ENCODE data around the gene EIF4E3.

EIF4E3 gene

DNA sequence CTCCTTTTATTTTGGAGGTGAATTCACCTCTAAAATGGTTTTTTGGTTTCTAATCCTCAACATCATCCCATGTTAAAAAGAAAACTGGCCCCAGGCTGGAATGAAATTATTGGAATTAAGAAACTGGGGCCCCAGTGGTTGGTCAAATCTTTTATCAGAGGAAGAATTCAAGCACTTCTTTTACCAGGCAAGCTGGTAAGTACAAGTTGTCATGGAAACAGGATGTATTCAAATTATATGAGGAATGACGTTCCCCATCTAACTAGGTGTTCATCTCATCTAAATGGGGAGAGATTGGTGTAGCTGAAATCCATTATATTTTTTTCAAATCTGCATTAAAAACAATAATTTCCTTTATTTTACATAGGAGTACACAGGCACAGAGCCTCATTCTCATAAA is 9.7 kb upstream of the EIF4E3 start:
- TF ChIP-seq CTCF (IDR thresholded peaks at IDR 0.05; ENCODE audit: low read depth, low read length, missing control alignments): no peak
- no peak for DNase-seq (ENCODE audit: extremely low read depth, low read depth)
- H3K4me3 ChIP-seq (replicated peaks; ENCODE audit: low read depth, low read length): no peak overlapping the region

- DNase-seq (ENCODE audit: extremely low read depth, low read depth): no peak
- TF ChIP-seq CTCF (IDR thresholded peaks at IDR 0.05; ENCODE audit: low read depth, low read length, missing control alignments): no peak
- H3K4me3 ChIP-seq (replicated peaks; ENCODE audit: low read depth, low read length): no peak overlapping the region
These were observed 8.1 kb upstream of the EIF4E3 start for GRCh38 chr3:71733319-71733718.

GRCh38 chr3:71732637-71733036 is 7.4 kb upstream of the EIF4E3 start:
- H3K4me3 ChIP-seq (replicated peaks; ENCODE audit: low read depth, low read length): no peak overlapping the region
- no peak for DNase-seq (ENCODE audit: extremely low read depth, low read depth)
- TF ChIP-seq CTCF (IDR thresholded peaks at IDR 0.05; ENCODE audit: low read depth, low read length, missing control alignments): no peak

DNA sequence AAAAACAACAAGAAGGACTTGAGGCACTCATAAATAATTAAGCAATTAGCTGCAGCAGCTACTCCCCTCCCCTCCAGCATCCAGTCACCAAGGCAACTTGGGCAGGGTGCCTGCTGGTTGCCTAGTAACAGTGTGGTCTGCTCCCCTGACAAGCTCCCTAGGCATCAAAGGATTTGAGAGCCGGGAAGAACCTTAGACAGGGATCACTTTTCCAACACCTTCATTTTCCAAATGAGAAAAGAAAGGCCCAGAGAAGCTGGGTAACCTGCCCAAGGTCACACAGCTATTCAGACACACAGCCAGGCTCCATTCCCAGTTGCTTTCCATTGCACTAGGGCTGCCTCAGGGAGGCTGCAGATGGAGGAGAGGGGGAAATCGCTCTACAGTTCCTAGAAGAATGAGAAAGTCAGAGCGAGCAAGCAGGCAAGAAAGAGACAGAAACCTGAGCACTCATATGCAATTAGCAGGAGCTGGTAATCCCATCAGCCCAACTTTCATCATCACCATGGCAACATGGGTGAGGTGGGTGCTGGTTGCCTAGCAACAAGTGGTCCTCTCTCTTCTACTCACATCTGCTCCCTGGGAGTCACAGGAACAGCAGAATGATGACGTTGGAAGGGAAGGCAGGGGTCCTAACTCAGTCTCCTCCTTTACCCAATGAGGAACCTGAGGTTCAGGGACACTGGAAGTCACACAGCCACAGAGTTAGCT is 3.6 kb upstream of the EIF4E3 start:
- no peak for DNase-seq (ENCODE audit: extremely low read depth, low read depth)

DNA sequence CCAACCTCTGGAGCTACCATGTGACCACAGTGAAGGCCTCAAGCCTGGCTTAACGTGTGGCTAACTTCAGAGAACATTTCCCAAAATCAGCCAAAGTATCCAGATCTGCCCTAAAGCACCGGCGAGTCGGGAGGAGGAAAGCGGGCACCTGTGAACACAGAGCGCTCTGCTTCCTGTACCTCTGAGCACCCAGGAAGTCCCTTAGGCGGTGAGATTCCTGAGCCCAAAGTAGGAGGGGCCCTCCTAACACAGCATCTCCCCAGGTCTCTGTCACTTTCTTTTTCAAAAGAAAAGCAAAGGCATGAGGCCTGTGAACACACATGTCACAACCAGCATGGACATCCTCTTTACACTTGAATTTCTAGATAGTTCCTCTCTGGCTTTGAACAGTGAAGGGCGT is 944 bp upstream of the EIF4E3 start:
- no peak overlapping the region for H3K4me3 ChIP-seq (replicated peaks; ENCODE audit: low read depth, low read length)
- no peak for TF ChIP-seq CTCF (IDR thresholded peaks at IDR 0.05; ENCODE audit: low read depth, low read length, missing control alignments)
- no peak for DNase-seq (ENCODE audit: extremely low read depth, low read depth)

More for the DNA sequence above, 3.6 kb upstream of the EIF4E3 start:
- H3K4me3 ChIP-seq (replicated peaks; ENCODE audit: low read depth, low read length): no peak overlapping the region
- TF ChIP-seq CTCF (IDR thresholded peaks at IDR 0.05; ENCODE audit: low read depth, low read length, missing control alignments): no peak

DNA sequence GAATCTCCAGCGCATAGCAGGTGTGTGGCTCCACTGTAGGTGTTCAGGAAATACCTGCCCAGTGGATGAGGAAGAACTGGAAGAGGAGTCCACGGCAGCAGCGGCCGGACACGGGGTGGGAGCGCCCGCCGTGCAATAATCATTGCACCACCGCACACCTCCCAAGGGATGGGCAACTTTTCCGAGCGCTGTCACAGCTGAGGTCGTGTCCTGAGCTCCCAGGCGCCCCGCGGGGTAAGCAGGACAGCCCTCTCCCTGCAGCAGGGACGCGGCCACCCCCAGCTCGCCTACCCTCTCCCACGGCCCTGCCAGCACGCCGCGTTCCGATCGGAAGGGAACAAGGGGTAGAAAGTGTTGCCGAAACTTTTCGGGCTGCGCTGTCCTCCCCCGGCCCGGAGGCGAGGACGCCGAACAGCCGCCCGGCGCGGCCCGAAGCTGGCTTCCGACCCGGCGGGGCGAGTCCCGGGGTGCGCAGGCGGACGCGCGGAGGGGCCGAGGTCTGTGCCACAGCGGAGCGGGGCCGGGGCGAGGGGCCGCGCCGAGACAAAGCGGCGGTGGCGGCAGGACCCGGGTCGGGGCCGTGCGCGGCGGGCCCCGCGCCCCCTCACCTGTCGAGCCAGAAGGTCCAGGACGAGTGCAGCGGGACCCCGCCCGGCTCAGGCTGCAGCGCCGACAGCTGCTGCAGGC is 475 bp downstream of the EIF4E3 start:
- peak overlapping the region; percentile 55 for H3K4me3 ChIP-seq (replicated peaks; ENCODE audit: low read depth, low read length)
- DNase-seq (ENCODE audit: extremely low read depth, low read depth): no peak
- no peak for TF ChIP-seq CTCF (IDR thresholded peaks at IDR 0.05; ENCODE audit: low read depth, low read length, missing control alignments)
